GM23248 (cell line): Measurements from ENCODE around the gene CCDC188. TPM values are rescaled to one million over a fixed set of nuclear protein-coding genes. Genes with fewer than 3 reads are reported as not detected.

Experiments used
- DNase-seq: peaks from one replicate; pipeline ENCODE4 v3.0.0-alpha.2; 2015
- H2AFZ ChIP-seq: fragments of 200-600 bp; sonication (generic); 2 replicates; pipeline ENCODE4 v1.6.1; 2016; ENCODE audit warnings: antibody characterized with exemption
- H3F3A ChIP-seq: fragments of 200-600 bp; sonication (generic); 2 replicates; pipeline ENCODE4 v1.6.1; 2016; ENCODE audit warnings: mild to moderate bottlenecking, antibody characterized with exemption, mixed run types; ENCODE audit not compliant: insufficient read depth
- H3K27ac ChIP-seq: fragments of 200-600 bp; sonication (generic); 2 replicates; pipeline ENCODE4 v1.5.1; 2016; ENCODE audit warnings: mild to moderate bottlenecking
- H3K27me3 ChIP-seq: fragments of 200-600 bp; sonication (generic); replicated peaks from 2 replicates; pipeline ENCODE4 v1.6.1; 2016; ENCODE audit warnings: mild to moderate bottlenecking; ENCODE audit not compliant: insufficient read depth
- H3K36me3 ChIP-seq: fragments of 200-600 bp; sonication (generic); 2 replicates; pipeline ENCODE4 v1.6.1; 2016; ENCODE audit warnings: low read depth, mild to moderate bottlenecking
- H3K4me1 ChIP-seq: fragments of 200-600 bp; sonication (generic); 2 replicates; pipeline ENCODE4 v1.6.1; 2016; ENCODE audit warnings: mild to moderate bottlenecking; ENCODE audit not compliant: insufficient read depth
- H3K4me2 ChIP-seq: fragments of 200-600 bp; sonication (generic); one replicate; pipeline ENCODE4 v1.6.1; 2016; ENCODE audit warnings: mild to moderate bottlenecking; ENCODE audit not compliant: unreplicated experiment
- H3K4me3 ChIP-seq: fragments of 200-600 bp; sonication (generic); 2 replicates; pipeline ENCODE4 v1.5.1; 2016; ENCODE audit warnings: mild to moderate bottlenecking
- H3K79me2 ChIP-seq: fragments of 200-600 bp; sonication (generic); 2 replicates; pipeline ENCODE4 v1.6.1; 2016; ENCODE audit warnings: mild to moderate bottlenecking; ENCODE audit not compliant: insufficient read depth
- H3K9ac ChIP-seq: fragments of 200-600 bp; sonication (generic); 2 replicates; pipeline ENCODE4 v1.6.1; 2016; ENCODE audit warnings: mild to moderate bottlenecking
- H3K9me2 ChIP-seq: fragments of 200-600 bp; sonication (generic); 2 replicates; pipeline ENCODE4 v1.6.1; 2016; ENCODE audit warnings: mixed run types, mild to moderate bottlenecking, moderate library complexity; ENCODE audit not compliant: insufficient read depth
- H3K9me3 ChIP-seq: fragments of 200-600 bp; sonication (generic); one replicate; pipeline ENCODE4 v1.6.1; 2017; ENCODE audit warnings: low read depth
- H4K20me1 ChIP-seq: fragments of 200-600 bp; sonication (generic); 2 replicates; pipeline ENCODE4 v1.6.0; 2016; ENCODE audit not compliant: insufficient read depth
- EZH2 ChIP-seq: fragments of 200-600 bp; sonication (generic); IDR thresholded peaks from 2 replicates; pipeline ENCODE4 v1.6.1; 2018; ENCODE audit warnings: antibody characterized with exemption, mild to moderate bottlenecking; ENCODE audit not compliant: insufficient read depth, poor library complexity, severe bottlenecking
- EZH2phosphoT487 ChIP-seq: fragments of 200-600 bp; sonication (generic); IDR thresholded peaks from 2 replicates; pipeline ENCODE4 v1.6.1; 2018; ENCODE audit warnings: antibody characterized with exemption, moderate library complexity, mild to moderate bottlenecking, low read depth; ENCODE audit not compliant: insufficient read depth
- WGBS, 2 experiments: methylation state at CpG; one replicate each; pipeline ENCODE4 v1.1.6; 2015 to 2017; ENCODE audit warnings: low lambda C conversion rate in 2 of 2, low coverage in 1 of 2; ENCODE audit errors: missing lambda C conversion rate in 2 of 2; 5-methylcytosine and 5-hydroxymethylcytosine counted together
- in situ Hi-C: fragments of 300-500 bp; cut with MboI; formaldehyde crosslinking; loops from 2 replicates; pipeline ENCODE4 v1.15.0; 2020
- polyA plus RNA-seq: library from polyadenylated mRNA; unstranded; fragments of >200 nt; fragmentation: Nextera tagmentation; extraction: Ambion mirVana; gene quantifications from 2 replicates; pipeline ENCODE4 v1.2.1, GENCODE V29; 2016
- total RNA-seq: library from RNA; depleted of rRNA; stranded (reverse); fragments of >200 nt; shearing (Covaris generic); gene quantifications from 2 replicates; pipeline ENCODE4 v1.2.3, GENCODE V29; 2014

Gene CCDC188
- total and polyA plus RNA-seq, 2 experiments from 2014 or later: 1.2 to 1.8 TPM

- Histone ChIP-seq H3K27ac (no peak overlapping the region), H3F3A (peaks cover 12% of the 10 kb centered on the region), H3K4me1 (peaks cover 13% of the 10 kb centered on the region), H3K9me2 (no peaks in the 10 kb centered on the region), H2AFZ (no peak overlapping the region), H3K4me2 (no peak overlapping the region), H3K36me3 (peaks cover 14% of the 10 kb centered on the region; the same call in 1 of the 2 replicates), H3K79me2 (peaks cover 67% of the 10 kb centered on the region), H3K4me3 (no peak overlapping the region), H3K9ac (no peak overlapping the region), H3K27me3 (no peaks in the 10 kb centered on the region), H3K9me3 (no peaks in the 10 kb centered on the region), H4K20me1 (no peaks in the 10 kb centered on the region)
- no peak for TF ChIP-seq EZH2
- no peak for TF ChIP-seq EZH2phosphoT487
- WGBS, 2 experiments: 89 to 91% methylated on average over 22 of the region's 22 CpGs
- DNase-seq: no peak
- in situ Hi-C loops: no loop called here
These were observed 28.9 kb downstream of the CCDC188 start for GRCh38 chr22:20121856-20122415.

DNA sequence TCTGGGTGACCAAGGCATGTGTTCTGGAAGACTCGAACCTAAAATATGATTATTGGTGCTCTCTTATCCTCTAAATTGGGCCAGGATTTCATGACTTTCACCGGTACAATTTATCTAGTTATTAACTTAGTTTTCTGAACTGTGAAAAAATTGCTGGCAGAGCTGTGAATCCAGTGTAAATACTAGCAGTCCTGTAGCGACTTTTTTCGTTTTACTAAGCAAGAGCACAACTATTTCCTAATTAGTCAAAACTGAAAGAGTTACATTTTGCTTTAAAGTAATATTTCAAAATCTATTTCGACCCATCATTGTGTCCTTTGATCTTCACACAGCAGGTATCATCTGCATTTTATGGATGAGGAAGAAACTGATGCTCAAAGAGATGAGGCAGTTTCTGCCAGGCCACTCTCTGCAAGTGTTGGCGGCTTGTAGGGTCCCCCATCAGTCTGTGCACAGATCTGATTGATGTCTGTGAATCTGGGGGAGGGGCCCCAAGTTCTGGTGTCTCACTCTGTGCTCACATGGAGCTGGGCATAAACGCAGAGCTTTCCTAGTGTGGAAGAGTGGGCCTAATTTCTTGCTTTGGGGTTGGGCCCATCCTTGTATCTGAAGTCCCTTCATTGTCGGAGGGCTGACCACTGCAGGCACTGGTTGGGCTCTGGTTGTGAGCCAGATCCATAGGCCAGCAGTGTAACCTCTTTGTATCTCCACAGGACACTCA is 32.4 kb downstream of the CCDC188 start:
- Histone ChIP-seq H3K36me3 (peaks cover 8% of the 10 kb centered on the region; the same call in 1 of the 2 replicates), H3K79me2 (peaks cover 91% of the 10 kb centered on the region), H3K4me1 (peaks cover 13% of the 10 kb centered on the region), H3K9ac (peak overlapping the region; percentile 95), H3F3A (peaks cover 12% of the 10 kb centered on the region), H3K9me3 (no peaks in the 10 kb centered on the region), H4K20me1 (no peaks in the 10 kb centered on the region), H3K27me3 (no peaks in the 10 kb centered on the region), H3K27ac (peak overlapping the region; percentile 64), H2AFZ (peak overlapping the region; percentile 61; the same call in 1 of the 2 replicates), H3K9me2 (no peaks in the 10 kb centered on the region), H3K4me2 (peak overlapping the region; percentile 94), H3K4me3 (peak overlapping the region; percentile 88)
- DNase-seq: peak; percentile 27
- TF ChIP-seq EZH2phosphoT487 (no peak), EZH2 (no peak)
- in situ Hi-C loops: no loop called here
- 3 to 4% methylated on average over 8 of the region's 8 CpGs for whole genome bisulfite sequencing, 2 experiments

- H3K9me3 ChIP-seq: no peaks in the 10 kb centered on the region
- peaks cover 12% of the 10 kb centered on the region for H3F3A ChIP-seq
- peak overlapping the region; percentile 94 for H3K4me2 ChIP-seq
- H2AFZ ChIP-seq: peak overlapping the region; percentile 61; the same call in 1 of the 2 replicates
- no peaks in the 10 kb centered on the region for H3K9me2 ChIP-seq
- no peaks in the 10 kb centered on the region for H3K27me3 ChIP-seq
- peaks cover 91% of the 10 kb centered on the region for H3K79me2 ChIP-seq
- no peaks in the 10 kb centered on the region for H4K20me1 ChIP-seq
- 0 to 1% methylated on average over 26 to 37 of the region's 66 CpGs for WGBS, 2 experiments
- peaks cover 13% of the 10 kb centered on the region for H3K4me1 ChIP-seq
- TF ChIP-seq EZH2phosphoT487: no peak
- TF ChIP-seq EZH2: no peak
- H3K27ac ChIP-seq: peak overlapping the region; percentile 64
- peak overlapping the region; percentile 95 for H3K9ac ChIP-seq
- H3K4me3 ChIP-seq: peak overlapping the region; percentile 88
- in situ Hi-C loops: no loop called here
- peaks cover 8% of the 10 kb centered on the region; the same call in 1 of the 2 replicates for H3K36me3 ChIP-seq
- DNase-seq: peak; percentile 80
These were observed 33.1 kb downstream of the CCDC188 start for GRCh38 chr22:20117633-20118299.

- Histone ChIP-seq H3K27me3 (no peaks in the 10 kb centered on the region), H3F3A (peaks cover 13% of the 10 kb centered on the region), H3K9me2 (no peaks in the 10 kb centered on the region), H3K36me3 (peaks cover 8% of the 10 kb centered on the region; the same call in 1 of the 2 replicates), H3K9ac (peak within 1 kb of the TSS; percentile 95), H3K4me2 (peak within 1 kb of the TSS; percentile 94), H3K79me2 (peaks cover 84% of the 10 kb centered on the region), H3K4me3 (peak within 1 kb of the TSS; percentile 88), H3K27ac (peak within 1 kb of the TSS; percentile 66), H2AFZ (peak within 1 kb of the TSS; percentile 70), H4K20me1 (no peaks in the 10 kb centered on the region), H3K4me1 (peaks cover 13% of the 10 kb centered on the region), H3K9me3 (no peaks in the 10 kb centered on the region)
- TF ChIP-seq EZH2phosphoT487 (no peak), EZH2 (no peak)
- peak; percentile 99 for DNase-seq
- in situ Hi-C loops: no loop called here
- 1% methylated on average over 62 to 68 of the region's 88 CpGs for WGBS, 2 experiments
These were observed 33.8 kb downstream of the CCDC188 start, which contains the start of gene TRMT2A for GRCh38 chr22:20116951-20117632. TRMT2A (minus strand) TSS chr22:20117226; CDS start chr22:20116906, 320 bp downstream.
